ENCODE data around the gene SYT7.

SYT7 gene

DNA sequence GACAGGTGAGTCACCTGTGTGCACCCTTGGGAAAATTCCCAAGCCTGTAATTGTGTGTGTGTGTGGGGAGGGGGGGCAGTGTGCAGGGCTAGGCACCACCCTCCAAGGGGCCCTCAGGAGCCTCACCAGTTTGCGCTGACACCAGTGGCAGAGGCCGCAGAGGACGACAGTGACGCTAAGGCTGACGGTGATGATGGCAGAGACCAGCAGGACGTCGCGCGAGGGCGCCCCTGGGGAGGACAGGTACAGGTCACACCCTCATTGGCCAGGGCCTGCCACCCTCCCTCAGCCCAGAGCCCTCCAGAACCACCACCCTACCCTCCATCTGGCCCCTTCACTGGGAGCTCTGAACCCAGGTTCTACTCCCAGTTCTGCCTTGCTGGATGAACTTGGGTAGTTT is 24.9 kb downstream of the SYT7 start:
- H3K27me3 Mint-ChIP-seq, result peaks cover 81% of the 10 kb centered on the region
- no peak overlapping the region for H3K4me3 Mint-ChIP-seq

DNA sequence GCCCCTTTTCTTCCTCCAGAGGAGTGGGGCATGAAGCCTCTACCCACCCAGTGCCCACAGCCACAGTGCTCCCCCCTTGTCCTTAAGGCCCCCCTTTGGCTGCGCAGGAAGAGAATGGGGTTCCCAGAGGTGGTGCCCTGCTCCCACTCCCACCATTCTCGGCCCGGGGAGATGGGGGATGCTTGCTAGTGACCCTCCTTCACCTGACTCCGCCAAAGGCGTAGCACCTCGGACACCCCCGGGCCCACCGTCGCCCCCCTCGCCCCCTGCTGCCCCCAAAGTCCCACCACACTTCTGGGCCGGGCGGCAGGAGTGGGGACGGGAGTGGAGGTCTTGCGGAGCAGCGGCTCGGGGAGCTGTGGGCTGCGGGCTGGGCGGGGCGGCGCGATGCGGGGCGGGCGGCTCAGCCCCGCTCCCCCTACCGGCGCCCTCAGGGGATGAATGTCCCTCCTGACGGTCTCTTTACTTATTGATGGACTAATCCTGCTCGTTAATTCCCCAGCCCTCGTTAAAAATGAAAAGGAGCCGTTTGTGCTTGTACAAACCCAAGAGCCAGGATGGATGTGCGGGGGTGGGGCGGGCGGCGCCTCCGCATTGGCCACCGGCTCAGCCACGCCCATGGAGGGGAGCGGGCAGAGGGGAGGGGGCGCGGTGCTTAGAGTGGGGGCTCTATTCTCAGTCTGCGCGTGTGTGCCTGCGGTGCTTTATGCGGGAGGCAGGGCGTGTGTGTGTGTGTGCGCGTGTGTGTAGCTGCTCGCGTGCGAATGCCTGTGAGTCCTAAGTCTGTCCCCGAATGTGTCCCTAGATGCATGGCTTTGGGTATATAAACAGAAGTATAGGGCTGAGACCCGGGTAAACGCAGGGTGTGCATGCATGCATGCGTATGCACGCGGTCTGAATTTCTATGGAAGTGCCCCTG is 25.6 kb downstream of the SYT7 start:
- peaks cover 83% of the 10 kb centered on the region for H3K27me3 Mint-ChIP-seq
- DNase-seq, result no peak
- H3K27ac Mint-ChIP-seq, result no peak overlapping the region
- no peak overlapping the region for H3K4me3 Mint-ChIP-seq
- H3K9me3 Mint-ChIP-seq, result no peaks in the 10 kb centered on the region
- H3K4me1 Mint-ChIP-seq (ENCODE audit: low read depth), result peaks cover 14% of the 10 kb centered on the region
- no peaks in the 10 kb centered on the region for H3K36me3 Mint-ChIP-seq (ENCODE audit: low read depth)

More for the DNA sequence above, 24.9 kb downstream of the SYT7 start:
- Mint-ChIP-seq H3K9me3 (no peaks in the 10 kb centered on the region), H3K4me1 (ENCODE audit: low read depth) (peaks cover 14% of the 10 kb centered on the region), H3K27ac (no peak overlapping the region), H3K36me3 (ENCODE audit: low read depth) (no peaks in the 10 kb centered on the region)
- no peak for DNase-seq

DNA sequence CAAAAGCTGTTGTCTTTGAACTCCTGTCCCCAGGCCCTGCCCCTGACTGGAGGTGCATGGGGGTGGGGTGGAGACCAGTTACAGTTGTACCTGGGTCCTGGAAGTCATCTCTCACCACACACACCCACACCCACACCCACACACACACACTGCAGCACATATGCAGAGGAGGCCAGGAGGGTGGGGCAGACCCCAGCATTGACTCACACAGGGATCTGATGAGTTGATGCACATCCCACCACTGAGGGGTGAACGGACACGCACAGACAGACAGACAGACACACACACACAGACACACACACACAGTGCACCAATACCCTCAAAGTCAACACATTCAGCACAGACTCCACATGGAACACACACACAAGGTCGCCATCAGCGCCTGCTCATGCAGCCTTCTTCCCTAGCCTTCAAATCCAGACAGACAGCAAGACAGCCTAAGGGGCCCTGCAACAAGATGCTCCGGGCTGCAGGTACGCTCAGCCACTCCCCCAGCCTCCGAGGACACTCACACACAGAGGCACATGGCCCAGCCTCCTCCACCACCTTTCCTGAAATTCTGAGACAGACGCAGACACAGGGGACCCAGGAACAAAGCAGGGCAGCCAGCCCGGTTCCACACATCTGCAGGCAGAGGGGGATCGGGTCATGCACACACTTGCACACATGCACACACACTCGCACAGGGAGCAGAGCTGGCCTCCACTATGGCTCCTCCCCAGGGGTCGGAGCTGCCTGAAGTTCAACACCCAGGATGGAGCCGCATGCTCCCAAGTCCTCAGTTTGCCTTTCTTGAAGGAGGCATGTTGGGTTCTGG is 26.5 kb downstream of the SYT7 start:
- no peak overlapping the region for H3K27ac Mint-ChIP-seq
- peaks cover 14% of the 10 kb centered on the region for H3K4me1 Mint-ChIP-seq (ENCODE audit: low read depth)
- H3K36me3 Mint-ChIP-seq (ENCODE audit: low read depth), result no peaks in the 10 kb centered on the region
- DNase-seq, result no peak
- peaks cover 75% of the 10 kb centered on the region for H3K27me3 Mint-ChIP-seq
- no peak overlapping the region for H3K4me3 Mint-ChIP-seq
- no peaks in the 10 kb centered on the region for H3K9me3 Mint-ChIP-seq

DNA sequence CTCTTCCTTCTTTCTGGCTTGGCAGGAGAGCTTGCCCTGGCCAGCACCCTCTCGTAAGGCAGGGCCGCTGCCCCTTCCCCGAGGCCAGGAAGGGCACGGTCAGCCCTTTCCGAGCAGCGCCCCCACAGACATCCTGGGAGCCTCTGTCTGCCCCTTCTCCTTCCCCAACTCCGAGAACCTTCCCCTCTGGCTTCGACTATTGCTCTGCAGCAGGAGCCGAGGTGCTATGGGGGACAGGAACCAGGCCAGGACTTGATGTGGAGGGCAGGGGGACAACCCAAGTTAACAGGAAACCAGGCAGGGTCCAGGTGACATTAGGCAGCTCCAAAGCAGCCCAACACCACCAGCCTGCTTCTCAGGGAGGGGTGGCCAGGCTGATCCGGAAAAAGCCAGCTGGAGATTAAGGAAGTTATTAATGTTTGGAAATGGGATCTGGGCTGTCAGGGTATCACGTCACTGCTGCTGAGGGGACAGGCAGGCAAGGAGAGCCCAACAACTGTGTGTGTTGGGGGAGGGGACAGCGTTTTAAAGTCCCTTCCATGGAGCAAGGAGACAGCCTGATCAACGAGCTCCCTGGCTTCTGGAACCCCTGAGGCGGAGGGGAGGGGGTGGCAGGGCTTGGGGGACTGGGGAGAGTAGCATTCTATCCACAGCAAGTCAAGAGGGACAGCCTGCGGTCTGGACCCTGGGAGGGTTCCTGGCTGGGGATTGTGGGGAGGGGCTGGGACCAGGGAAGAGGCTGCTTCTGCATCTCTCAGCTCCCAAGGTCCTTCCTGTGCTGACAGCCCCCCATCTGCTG is 27.3 kb downstream of the SYT7 start:
- Mint-ChIP-seq H3K4me3 (no peak overlapping the region), H3K27ac (no peak overlapping the region), H3K9me3 (no peaks in the 10 kb centered on the region), H3K27me3 (peaks cover 73% of the 10 kb centered on the region), H3K4me1 (ENCODE audit: low read depth) (peaks cover 14% of the 10 kb centered on the region), H3K36me3 (ENCODE audit: low read depth) (no peaks in the 10 kb centered on the region)
- no peak for DNase-seq

DNA sequence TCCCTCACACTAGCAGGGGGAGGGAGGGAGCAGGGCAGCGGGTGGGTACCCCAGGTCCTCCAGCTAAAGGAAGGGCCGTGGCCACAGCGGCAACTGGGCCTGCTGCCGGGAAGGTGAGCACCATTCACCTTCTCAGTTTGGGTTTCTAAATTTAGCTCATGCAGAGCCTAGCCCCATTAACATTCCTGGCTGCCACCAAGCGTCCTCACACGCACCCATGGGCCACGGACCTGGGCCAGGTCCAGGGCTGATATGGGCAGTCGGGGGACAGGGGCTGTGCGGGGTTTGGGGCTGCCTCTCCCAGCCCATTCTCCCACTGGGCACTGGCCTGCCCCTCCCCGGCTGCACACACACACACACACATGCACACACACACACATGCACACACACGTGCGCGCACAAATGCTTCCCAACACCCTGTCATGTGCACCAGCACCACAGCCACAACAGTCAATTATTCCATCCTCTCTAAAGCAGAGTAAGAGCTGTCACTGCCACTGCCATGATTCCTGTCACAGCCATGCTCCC is 28.7 kb downstream of the SYT7 start:
- no peak for DNase-seq
- H3K27me3 Mint-ChIP-seq, result peaks cover 63% of the 10 kb centered on the region

DNA sequence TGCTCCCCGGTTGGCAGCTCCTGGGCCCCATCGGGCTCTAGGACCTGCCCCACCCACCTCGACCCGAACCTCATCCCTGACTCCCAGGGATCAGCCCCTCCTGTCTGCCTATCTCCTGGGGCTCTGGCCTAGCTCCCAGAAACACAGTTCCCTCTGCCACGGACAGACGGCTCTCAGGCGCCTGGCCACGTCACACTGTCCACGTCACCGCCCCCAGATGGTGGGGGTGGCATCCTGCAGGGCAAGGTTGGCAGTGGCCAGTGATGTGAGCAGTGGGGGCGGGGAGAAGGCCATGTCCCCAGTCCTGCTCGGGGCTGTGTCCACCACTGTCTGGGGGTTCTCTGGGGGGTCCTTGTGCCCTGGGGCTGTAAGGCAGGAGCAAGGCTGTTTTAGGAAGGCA is 29.2 kb downstream of the SYT7 start:
- H3K27ac Mint-ChIP-seq, result no peak overlapping the region
- no peaks in the 10 kb centered on the region for H3K9me3 Mint-ChIP-seq
- no peak for DNase-seq
- no peaks in the 10 kb centered on the region for H3K36me3 Mint-ChIP-seq (ENCODE audit: low read depth)
- H3K27me3 Mint-ChIP-seq, result peaks cover 61% of the 10 kb centered on the region
- H3K4me1 Mint-ChIP-seq (ENCODE audit: low read depth), result peaks cover 14% of the 10 kb centered on the region
- H3K4me3 Mint-ChIP-seq, result no peak overlapping the region

More for the DNA sequence above, 28.7 kb downstream of the SYT7 start:
- Mint-ChIP-seq H3K4me1 (ENCODE audit: low read depth) (peaks cover 14% of the 10 kb centered on the region), H3K4me3 (no peak overlapping the region), H3K27ac (no peak overlapping the region), H3K36me3 (ENCODE audit: low read depth) (no peaks in the 10 kb centered on the region), H3K9me3 (no peaks in the 10 kb centered on the region)

DNA sequence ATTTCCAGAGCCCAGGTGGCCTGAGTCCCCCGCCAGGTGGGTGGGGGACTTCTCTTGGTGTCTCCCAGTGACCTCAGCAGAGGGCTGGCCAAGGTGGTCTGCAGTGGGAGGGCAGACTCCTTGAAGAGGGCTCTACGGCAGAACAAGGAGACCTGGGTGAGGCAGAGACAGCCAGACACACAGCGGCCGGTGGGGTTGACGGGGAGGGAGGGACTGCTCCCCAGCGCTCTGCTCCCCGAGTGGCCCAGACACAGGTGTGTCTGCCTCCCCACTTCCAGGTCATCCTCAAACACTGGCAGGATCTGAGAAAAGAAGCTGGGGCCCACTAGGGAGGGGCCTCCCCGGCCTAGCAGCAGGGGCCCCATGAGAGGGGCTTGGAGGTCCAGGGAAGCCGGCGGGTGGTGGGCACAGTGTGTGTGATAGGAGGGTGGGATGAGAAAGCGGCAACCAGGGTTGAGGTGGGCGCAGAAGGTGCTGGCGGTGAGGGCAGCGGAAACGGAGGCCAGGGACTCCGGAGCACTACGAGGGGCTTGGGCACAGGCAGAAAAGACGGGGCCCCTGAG is 30.1 kb downstream of the SYT7 start:
- Mint-ChIP-seq H3K27ac (no peak overlapping the region), H3K36me3 (ENCODE audit: low read depth) (no peaks in the 10 kb centered on the region), H3K4me1 (ENCODE audit: low read depth) (peaks cover 13% of the 10 kb centered on the region), H3K9me3 (no peaks in the 10 kb centered on the region), H3K4me3 (no peak overlapping the region), H3K27me3 (peaks cover 52% of the 10 kb centered on the region)
- DNase-seq, result no peak

DNA sequence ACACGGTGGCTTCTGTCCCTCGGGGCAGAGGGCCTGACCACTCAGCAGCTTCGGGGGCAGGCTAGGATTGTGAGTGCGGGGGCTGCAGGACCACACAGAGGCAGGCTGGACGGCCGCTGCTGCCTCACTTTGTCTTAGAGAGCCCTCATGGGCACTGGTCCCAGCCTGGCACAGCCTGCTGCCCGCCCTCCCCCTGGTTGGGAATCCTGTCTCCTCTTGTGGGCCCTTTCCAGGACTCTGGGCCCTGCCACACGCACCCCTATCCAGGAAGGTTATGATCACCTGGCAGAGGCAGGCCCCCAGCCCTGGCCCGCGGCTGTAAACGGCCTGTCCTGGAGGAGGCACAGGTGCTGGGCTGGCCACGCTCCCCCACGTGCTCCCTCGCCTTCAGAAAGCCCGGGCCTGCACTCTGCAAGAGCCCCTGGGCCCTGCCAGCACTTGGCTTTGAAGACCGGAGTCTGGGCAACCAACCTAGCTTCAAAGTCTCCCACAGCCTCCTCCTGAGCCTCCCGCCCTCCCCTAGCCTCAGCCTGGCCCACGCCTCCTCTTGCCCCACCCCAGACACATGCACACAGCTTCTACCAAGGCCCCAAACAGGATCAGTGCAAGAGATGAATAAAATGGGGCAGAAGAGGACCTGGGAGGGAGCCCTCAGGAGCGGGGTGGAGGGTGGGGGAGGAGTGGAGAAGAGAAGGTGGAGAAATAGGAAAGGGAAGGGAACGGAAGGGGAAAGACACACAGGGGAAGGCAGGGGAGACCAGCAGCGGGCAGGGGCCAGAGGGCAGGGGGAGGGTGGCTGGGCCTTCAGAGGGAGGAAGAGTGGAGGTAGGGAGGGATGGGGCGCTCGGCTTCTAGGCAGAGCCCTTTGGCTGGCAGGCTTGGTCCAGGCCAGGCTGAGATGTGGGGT is 31.0 kb downstream of the SYT7 start:
- Mint-ChIP-seq H3K4me1 (ENCODE audit: low read depth) (peaks cover 10% of the 10 kb centered on the region), H3K9me3 (no peaks in the 10 kb centered on the region), H3K4me3 (no peak overlapping the region), H3K36me3 (ENCODE audit: low read depth) (no peaks in the 10 kb centered on the region), H3K27ac (no peak overlapping the region), H3K27me3 (peaks cover 53% of the 10 kb centered on the region)
- no peak for DNase-seq

DNA sequence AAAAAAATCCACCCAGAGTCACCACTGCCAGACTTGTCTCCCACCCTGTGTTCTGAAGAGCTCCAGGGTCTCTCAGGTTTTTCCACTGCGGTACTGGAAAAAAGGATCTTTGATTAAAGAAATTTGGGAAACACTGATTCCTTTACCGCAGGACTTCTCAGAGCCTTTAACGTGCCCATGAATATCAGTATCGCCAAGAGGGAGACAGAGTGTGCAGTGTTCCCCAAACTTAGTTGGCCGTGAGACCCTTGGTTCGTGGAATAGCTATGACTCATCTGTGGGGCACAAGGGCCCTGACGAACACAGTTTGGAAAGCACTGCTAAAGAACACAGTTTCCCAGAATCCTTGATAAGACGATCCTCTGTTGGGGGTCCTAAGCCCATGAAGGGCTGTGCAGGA is 31.7 kb downstream of the SYT7 start:
- H3K4me1 Mint-ChIP-seq (ENCODE audit: low read depth), result peaks cover 5% of the 10 kb centered on the region
- no peaks in the 10 kb centered on the region for H3K36me3 Mint-ChIP-seq (ENCODE audit: low read depth)
- DNase-seq, result no peak
- no peak overlapping the region for H3K27ac Mint-ChIP-seq
- peaks cover 49% of the 10 kb centered on the region for H3K27me3 Mint-ChIP-seq
- H3K9me3 Mint-ChIP-seq, result no peaks in the 10 kb centered on the region
- no peak overlapping the region for H3K4me3 Mint-ChIP-seq

DNA sequence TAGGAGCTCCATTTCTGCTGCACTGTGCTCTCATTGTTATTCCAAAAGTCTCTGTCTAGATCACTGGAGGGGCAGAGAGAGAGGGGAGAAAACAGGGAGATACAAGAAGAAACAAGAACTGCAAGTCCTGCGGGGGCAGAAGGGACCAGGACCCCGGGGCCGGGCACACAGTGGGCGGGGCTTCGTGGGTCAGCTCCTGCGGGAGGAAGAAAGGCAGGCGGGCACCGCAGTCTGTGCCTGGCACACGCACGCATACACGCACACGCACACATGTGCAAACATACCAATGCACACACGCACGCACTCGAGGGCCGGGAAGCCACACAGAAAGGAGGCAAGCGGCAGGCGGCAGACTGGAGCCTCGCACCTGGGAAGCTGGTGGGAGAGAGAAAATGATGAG is 33.6 kb downstream of the SYT7 start:
- Mint-ChIP-seq H3K4me3 (no peak overlapping the region), H3K4me1 (ENCODE audit: low read depth) (no peaks in the 10 kb centered on the region), H3K9me3 (no peaks in the 10 kb centered on the region), H3K36me3 (ENCODE audit: low read depth) (no peaks in the 10 kb centered on the region), H3K27me3 (peaks cover 37% of the 10 kb centered on the region), H3K27ac (no peak overlapping the region)
- DNase-seq, result no peak

DNA sequence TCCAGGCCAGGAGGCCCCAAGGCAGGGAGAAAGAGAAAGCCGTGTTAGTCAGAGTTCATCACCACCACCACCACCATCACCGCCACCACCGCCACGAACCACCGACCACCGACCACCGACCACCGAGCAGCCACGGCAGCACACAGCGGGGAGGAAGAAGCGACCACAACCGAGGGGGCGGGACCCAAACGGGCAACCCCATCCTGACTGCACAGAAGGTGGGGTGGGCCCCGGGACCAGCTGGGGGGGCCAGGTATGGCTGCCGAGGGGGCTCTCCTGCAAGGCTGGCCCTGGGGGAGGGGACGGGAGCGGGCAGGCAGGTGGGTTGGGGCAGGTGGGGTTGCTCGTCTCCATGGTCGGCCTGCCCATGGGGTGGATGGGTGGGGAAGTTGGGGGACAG is 34.2 kb downstream of the SYT7 start:
- DNase-seq, result no peak
- H3K27me3 Mint-ChIP-seq, result peaks cover 37% of the 10 kb centered on the region
- no peaks in the 10 kb centered on the region for H3K4me1 Mint-ChIP-seq (ENCODE audit: low read depth)
- H3K9me3 Mint-ChIP-seq, result no peaks in the 10 kb centered on the region
- no peak overlapping the region for H3K27ac Mint-ChIP-seq
- no peak overlapping the region for H3K4me3 Mint-ChIP-seq
- no peaks in the 10 kb centered on the region for H3K36me3 Mint-ChIP-seq (ENCODE audit: low read depth)

DNA sequence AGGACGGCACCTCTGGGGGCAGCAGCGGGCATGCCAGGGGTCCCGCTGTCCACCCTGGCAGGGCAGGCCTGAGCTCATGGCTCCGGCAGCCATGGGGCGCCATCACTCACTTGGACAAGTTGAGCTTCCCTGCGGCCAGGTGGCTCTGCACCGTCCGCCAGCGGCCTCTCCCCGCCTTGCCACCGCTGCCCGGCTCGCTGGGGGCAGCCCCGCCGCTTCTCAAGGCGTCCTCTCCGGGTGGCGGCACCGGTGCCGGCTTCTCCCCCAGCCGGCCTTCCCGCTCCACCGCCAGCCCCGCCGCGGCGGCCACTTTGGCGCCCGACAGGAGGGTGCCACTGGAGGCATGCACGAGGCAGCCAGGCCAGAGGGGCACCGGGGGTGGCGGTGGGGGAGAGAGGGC is 35.0 kb downstream of the SYT7 start:
- H3K27me3 Mint-ChIP-seq, result peaks cover 38% of the 10 kb centered on the region
- no peak overlapping the region for H3K27ac Mint-ChIP-seq

DNA sequence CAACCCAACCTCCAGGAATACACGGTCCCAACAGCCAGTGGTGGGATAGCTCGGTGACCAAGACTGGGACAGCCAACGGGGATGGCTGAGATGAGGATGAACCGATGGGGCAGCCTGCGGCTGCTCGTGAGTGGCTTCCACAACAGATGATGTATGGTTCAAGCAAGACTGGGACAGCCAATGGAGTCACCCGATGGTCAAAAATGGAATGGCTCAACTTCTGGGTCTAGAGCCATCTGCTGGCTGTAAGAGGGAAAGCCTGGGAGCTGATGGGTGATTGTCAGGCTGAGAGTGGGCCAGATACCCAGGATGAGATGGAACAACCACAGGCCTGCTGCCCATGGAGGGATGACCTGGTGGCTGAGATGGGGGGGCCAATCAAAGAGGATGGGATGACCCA is 35.5 kb downstream of the SYT7 start:
- Mint-ChIP-seq H3K27me3 (peaks cover 36% of the 10 kb centered on the region), H3K9me3 (no peaks in the 10 kb centered on the region), H3K27ac (no peak overlapping the region), H3K4me1 (ENCODE audit: low read depth) (no peaks in the 10 kb centered on the region), H3K4me3 (no peak overlapping the region), H3K36me3 (ENCODE audit: low read depth) (no peaks in the 10 kb centered on the region)
- no peak for DNase-seq

More for the DNA sequence above, 35.0 kb downstream of the SYT7 start:
- no peaks in the 10 kb centered on the region for H3K4me1 Mint-ChIP-seq (ENCODE audit: low read depth)
- no peak overlapping the region for H3K4me3 Mint-ChIP-seq
- no peaks in the 10 kb centered on the region for H3K9me3 Mint-ChIP-seq
- no peak for DNase-seq
- H3K36me3 Mint-ChIP-seq (ENCODE audit: low read depth), result no peaks in the 10 kb centered on the region
